Measurements from ENCODE around the gene PTPN11. TPM values are rescaled to one million over a fixed set of nuclear protein-coding genes. Genes with fewer than 3 reads are reported as not detected.

Gene PTPN11
- total and polyA plus RNA-seq, 2 of the 8 experiments (the other 6 are each of a cell fraction or from before 2014, with no cell fraction given) = 28.3 to 133 TPM

GRCh38 chr12:112382866-112383265 lies 35.9 kb upstream of the PTPN11 start:
- WGBS, 2 experiments (ENCODE audit: extremely low coverage in 1 of 2, insufficient coverage in 1 of 2, insufficient read length in 1 of 2, insufficient replicate concordance in 2 of 2, low coverage in 1 of 2, low lambda C conversion rate in 2 of 2, missing lambda C conversion rate in 1 of 2) = 85% methylated on average over 10 of the region's 11 CpGs; no CpG with 5 or more reads in 1 of the 2 experiments
- Histone ChIP-seq H3K14ac (ENCODE audit: insufficient read length) (no peak overlapping the region), H4K8ac (ENCODE audit: extremely low read depth, insufficient read depth, low read length) (no peak overlapping the region), H2BK120ac (replicated peaks; ENCODE audit: low read depth, low read length) (no peak overlapping the region), H3K27me3 (replicated peaks in 1 of 4; ENCODE audit: control insufficient read depth in 3 of 4, extremely low read depth in 1 of 4, insufficient read depth in 3 of 4, low read length in 3 of 4) (no peaks in the 10 kb centered on the region), H2BK12ac (ENCODE audit: low read depth, low read length) (no peak overlapping the region), H3K4me1 (replicated peaks in 1 of 4; ENCODE audit: control insufficient read depth in 3 of 4, insufficient read depth in 4 of 4, low read length in 3 of 4) (peaks cover 0 to 8% (median 2%) of the 10 kb centered on the region in 4 experiments; a peak in 5 of 7 replicates), H3K9me3 (ENCODE audit: insufficient read depth in 2 of 2, low read depth in 1 of 2, low read length in 1 of 2) (no peaks in the 10 kb centered on the region), H3K4me2 (ENCODE audit: insufficient read depth in 1 of 2, low read depth in 2 of 2, low read length in 2 of 2) (peak overlapping the region; percentile 73 to 92), H4K20me1 (replicated peaks in 1 of 2; ENCODE audit: control insufficient read depth in 1 of 2, insufficient read depth in 2 of 2, low read length in 2 of 2) (peaks cover 0 to 4% of the 10 kb centered on the region in 2 experiments), H3K36me3 (ENCODE audit: control insufficient read depth in 2 of 4, insufficient read depth in 4 of 4, low read length in 3 of 4) (no peaks in the 10 kb centered on the region), H4K5ac (ENCODE audit: insufficient read length, low read depth, low read length) (peak overlapping the region; percentile 20), H2BK20ac (ENCODE audit: low read length) (no peak overlapping the region), H3K23me2 (ENCODE audit: low read depth, low read length) (peaks cover 7% of the 10 kb centered on the region; the same call in 1 of the 2 replicates), H4K91ac (replicated peaks; ENCODE audit: insufficient read length, low read length) (no peak overlapping the region), H2AFZ (ENCODE audit: low read length) (peak overlapping the region; percentile 16; the same call in 1 of the 2 replicates), H3K27ac (ENCODE audit: low read depth, low read length) (no peak overlapping the region), H3K18ac (ENCODE audit: extremely low read depth, low read length) (no peak overlapping the region), H2BK5ac (ENCODE audit: low read depth, low read length) (no peak overlapping the region), H3K4ac (replicated peaks; ENCODE audit: insufficient read length, low read depth, low read length) (no peak overlapping the region), H3K79me1 (ENCODE audit: low read depth, low read length) (peaks cover 6% of the 10 kb centered on the region; the same call in 1 of the 2 replicates), H3K79me2 (ENCODE audit: control insufficient read depth in 1 of 2, insufficient read depth in 2 of 2, low read length in 2 of 2) (peaks cover 0 to 32% of the 10 kb centered on the region in 2 experiments; a peak in 3 of 4 replicates), H2BK15ac (ENCODE audit: low read length) (no peak overlapping the region), H3K4me3 (ENCODE audit: extremely low read depth in 1 of 4, insufficient read depth in 2 of 4, low read depth in 3 of 4, low read length in 4 of 4) (peak overlapping the region in 3 of 4 experiments; percentile 79 to 86 (median 85); a peak in 5 of 8 replicates), H3K56ac (replicated peaks; ENCODE audit: insufficient read length, low read depth, low read length) (no peak overlapping the region), H3K23ac (ENCODE audit: insufficient read length) (no peak overlapping the region), H3K9ac (replicated peaks in 1 of 4; ENCODE audit: extremely low read depth in 1 of 4, low read depth in 3 of 4, low read length in 3 of 4) (no peak overlapping the region), H2AK5ac (ENCODE audit: low read depth, low read length) (no peak overlapping the region)
- ChIA-PET POLR2A (ENCODE audit: partially characterized antibody) (interaction anchor here (1.8 kb wide), 1 partner anchor 9 kb away, joined by 3 read pairs; no protein-coding TSS in a partner anchor), CTCF (ENCODE audit: partially characterized antibody) (interaction anchor here (0.6 to 2.2 kb wide), 2 partner anchors 185 to 724 kb away, joined by 3 to 13 read pairs; no protein-coding TSS in a partner anchor)
- FAIRE-seq (no peak), DNase-seq (ENCODE audit: low read depth in 1 of 2, low spot score in 2 of 2) (no peak)
- TF ChIP-seq ASH2L (IDR thresholded peaks at IDR 0.05; ENCODE audit: low read length) (no peak), NANOG (IDR thresholded peaks at IDR 0.05; ENCODE audit: insufficient read depth, low read depth, low read length, poor library complexity, severe bottlenecking) (no peak), CTCF (IDR thresholded peaks at IDR 0.05; ENCODE audit: control extremely low read depth in 1 of 3, insufficient read depth in 1 of 3, low read depth in 1 of 3, low read length in 3 of 3) (no peak), POLR2A (IDR thresholded peaks at IDR 0.05; ENCODE audit: control extremely low read depth in 1 of 2, low read depth in 2 of 2, low read length in 2 of 2) (no peak), SAP30 (IDR thresholded peaks at IDR 0.05; ENCODE audit: insufficient read depth, insufficient replicate concordance, low read length) (no peak), TBP (IDR thresholded peaks at IDR 0.05; ENCODE audit: low read depth, low read length) (no peak), CEBPB (IDR thresholded peaks at IDR 0.05; ENCODE audit: low read depth, low read length) (no peak), KDM1A (IDR thresholded peaks at IDR 0.05; ENCODE audit: borderline replicate concordance, low read length) (no peak), SIN3A (conservative IDR thresholded peaks at IDR 0.05 in 1 of 2, IDR thresholded peaks at IDR 0.05 in 1 of 2; ENCODE audit: low read depth in 1 of 2, low read length in 2 of 2) (no peak), HDAC6 (IDR thresholded peaks at IDR 0.05; ENCODE audit: low read depth, low read length) (no peak)
